ENCODE results near the gene DIAPH1.

DNA sequence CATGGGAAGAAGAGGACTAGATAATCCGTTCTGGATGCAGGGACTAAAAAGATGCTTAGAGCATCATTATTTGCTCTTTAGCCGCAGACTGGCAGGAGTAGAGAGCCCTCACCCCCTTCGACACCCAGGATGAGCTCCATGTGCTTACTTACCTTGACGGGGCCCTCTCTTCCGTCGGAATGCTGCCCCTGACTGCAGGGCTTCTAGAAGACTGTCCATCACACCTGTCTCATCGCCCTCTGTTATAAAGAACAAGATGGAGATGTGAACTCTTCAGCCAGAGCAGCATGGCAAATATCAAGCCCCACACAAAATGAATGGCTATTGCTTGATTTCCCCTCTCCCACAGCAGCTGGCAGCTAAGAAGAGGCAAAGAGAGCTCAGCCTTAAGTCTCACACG lies 94.8 kb downstream of the DIAPH1 start:
- TF ChIP-seq, protein P1, sequence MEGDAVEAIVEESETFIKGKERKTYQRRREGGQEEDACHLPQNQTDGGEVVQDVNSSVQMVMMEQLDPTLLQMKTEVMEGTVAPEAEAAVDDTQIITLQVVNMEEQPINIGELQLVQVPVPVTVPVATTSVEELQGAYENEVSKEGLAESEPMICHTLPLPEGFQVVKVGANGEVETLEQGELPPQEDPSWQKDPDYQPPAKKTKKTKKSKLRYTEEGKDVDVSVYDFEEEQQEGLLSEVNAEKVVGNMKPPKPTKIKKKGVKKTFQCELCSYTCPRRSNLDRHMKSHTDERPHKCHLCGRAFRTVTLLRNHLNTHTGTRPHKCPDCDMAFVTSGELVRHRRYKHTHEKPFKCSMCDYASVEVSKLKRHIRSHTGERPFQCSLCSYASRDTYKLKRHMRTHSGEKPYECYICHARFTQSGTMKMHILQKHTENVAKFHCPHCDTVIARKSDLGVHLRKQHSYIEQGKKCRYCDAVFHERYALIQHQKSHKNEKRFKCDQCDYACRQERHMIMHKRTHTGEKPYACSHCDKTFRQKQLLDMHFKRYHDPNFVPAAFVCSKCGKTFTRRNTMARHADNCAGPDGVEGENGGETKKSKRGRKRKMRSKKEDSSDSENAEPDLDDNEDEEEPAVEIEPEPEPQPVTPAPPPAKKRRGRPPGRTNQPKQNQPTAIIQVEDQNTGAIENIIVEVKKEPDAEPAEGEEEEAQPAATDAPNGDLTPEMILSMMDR (IDR thresholded peaks at IDR 0.05): no peak
- TF ChIP-seq POLR2A (IDR thresholded peaks at IDR 0.05): no peak
